OCI-LY7 (cell line): Measurements from ENCODE around the gene GRB7. TPM values are rescaled to one million over a fixed set of nuclear protein-coding genes. Genes with fewer than 3 reads are reported as not detected.

Source experiments
- BruUV-seq: library from RNA; stranded (reverse); fragments of 400-500 nt; replicated peaks from 2 replicates; lab custom pipeline; 2021; lab: Mats Ljungman, UMichigan
- CTCF ChIA-PET: fragments of 300-600 bp; sonication (Branson Sonifier 250); formaldehyde crosslinking; loops from one replicate; lab custom pipeline; 2022; ENCODE audit warnings: antibody characterized with exemption; ENCODE audit not compliant: unreplicated experiment; lab: Charles Lee
- POLR2A ChIA-PET: fragments of 300-600 bp; sonication (Branson Sonifier 250); formaldehyde crosslinking; loops from one replicate; lab custom pipeline; 2022; ENCODE audit warnings: antibody characterized with exemption; lab: Charles Lee
- DNase-seq: peaks from one replicate; pipeline ENCODE4 v3.0.0-alpha.2; 2015; ENCODE audit warnings: low spot score
- H2AFZ ChIP-seq: fragments of 200-600 bp; sonication (generic), shearing (Covaris generic); 2 replicates; pipeline ENCODE4 v1.6.1; 2014; ENCODE audit warnings: mild to moderate bottlenecking, antibody characterized with exemption, low read length, moderate library complexity
- H3K27ac ChIP-seq: fragments of 200-600 bp; sonication (generic); 2 replicates; pipeline ENCODE4 v1.5.1; 2014; ENCODE audit warnings: mixed run types, low read depth, mild to moderate bottlenecking, moderate library complexity, low read length, inconsistent platforms; ENCODE audit not compliant: poor library complexity, severe bottlenecking
- H3K36me3 ChIP-seq: fragments of 200-600 bp; sonication (generic); 2 replicates; pipeline ENCODE4 v1.6.1; 2014; ENCODE audit warnings: mild to moderate bottlenecking, antibody characterized with exemption, low read length, moderate library complexity, mixed read lengths; ENCODE audit not compliant: insufficient read depth
- H3K4me1 ChIP-seq: fragments of 200-600 bp; sonication (generic); 2 replicates; pipeline ENCODE4 v1.5.1; 2014; ENCODE audit warnings: mild to moderate bottlenecking, low read length; ENCODE audit not compliant: insufficient read depth, poor library complexity, severe bottlenecking
- H3K4me2 ChIP-seq: fragments of 200-600 bp; sonication (generic); 2 replicates; pipeline ENCODE4 v1.6.1; 2014; ENCODE audit warnings: mild to moderate bottlenecking, low read length
- H3K4me3 ChIP-seq: fragments of 200-600 bp; sonication (generic); 2 replicates; pipeline ENCODE4 v1.5.1; 2014; ENCODE audit warnings: mild to moderate bottlenecking, low read depth, low read length; ENCODE audit not compliant: poor library complexity, severe bottlenecking
- H3K79me2 ChIP-seq: fragments of 200-600 bp; sonication (generic); 2 replicates; pipeline ENCODE4 v1.6.1; 2016; ENCODE audit warnings: low read depth, mild to moderate bottlenecking, low read length, moderate library complexity, mixed read lengths; ENCODE audit not compliant: insufficient read depth
- H3K9me2 ChIP-seq: fragments of 200-600 bp; sonication (generic); 2 replicates; pipeline ENCODE4 v1.6.1; 2016; ENCODE audit warnings: mild to moderate bottlenecking, low read length, mixed read lengths; ENCODE audit not compliant: insufficient read depth
- H3K9me3 ChIP-seq: fragments of 200-600 bp; sonication (generic); 2 replicates; pipeline ENCODE4 v1.6.1; 2014; ENCODE audit warnings: mild to moderate bottlenecking, mixed run types, low read length, mixed read lengths
- H4K20me1 ChIP-seq: fragments of 200-600 bp; sonication (generic); 2 replicates; pipeline ENCODE4 v1.6.1; 2014; ENCODE audit warnings: mild to moderate bottlenecking, antibody characterized with exemption, low read length, moderate library complexity, mixed read lengths; ENCODE audit not compliant: insufficient read depth
- CTCF ChIP-seq: fragments of 200-600 bp; sonication (generic); conservative IDR thresholded peaks from 2 replicates; pipeline ENCODE4 v1.5.1; 2014; ENCODE audit warnings: mild to moderate bottlenecking, antibody characterized with exemption, low read length, moderate library complexity, mixed read lengths
- EZH2phosphoT487 ChIP-seq: fragments of 200-600 bp; sonication (generic); IDR thresholded peaks from 2 replicates; pipeline ENCODE4 v1.6.1; 2018; ENCODE audit warnings: low read depth, borderline replicate concordance, mild to moderate bottlenecking, mixed run types, antibody characterized with exemption, low read length, moderate library complexity, mixed read lengths
- intact Hi-C: fragments of 100-400 bp; cut with micrococcal nuclease; formaldehyde crosslinking; loops from one replicate; pipeline ENCODE4 v1.10.0; 2022; ENCODE audit not compliant: unreplicated experiment
- total RNA-seq, 2 experiments: library from RNA; depleted of rRNA in 1 of 2; stranded (reverse); fragments of >200 nt in 1 of 2; shearing (Covaris generic) in 1 of 2; gene quantifications; 2 replicates each; pipeline ENCODE4 v1.2.3, GENCODE V29; 2014 to 2022

Gene GRB7
- total RNA-seq, 2 experiments from 2014 or later: 0.25 TPM; not detected in 1

GRCh38 chr17:39750131-39751015 is 12.6 kb downstream of the GRB7 start:
- H3K9me3 ChIP-seq: no peaks in the 10 kb centered on the region
- TF ChIP-seq CTCF (no peak), EZH2phosphoT487 (no peak)
- POLR2A ChIA-PET: interaction anchor here (0.6 kb wide), 1 partner anchor 11 kb away, joined by 3 read pairs; no protein-coding TSS in a partner anchor
- H4K20me1 ChIP-seq: no peaks in the 10 kb centered on the region
- peaks cover 34% of the 10 kb centered on the region for H3K4me1 ChIP-seq
- CTCF ChIA-PET: no interaction called here
- no peak overlapping the region for H3K4me3 ChIP-seq
- no peaks in the 10 kb centered on the region for H3K36me3 ChIP-seq
- H3K4me2 ChIP-seq: no peak overlapping the region
- BruUV-seq: no TSS peak
- no peaks in the 10 kb centered on the region for H3K79me2 ChIP-seq
- no peak overlapping the region for H3K27ac ChIP-seq
- no peak overlapping the region for H2AFZ ChIP-seq
- no peak for DNase-seq
- intact Hi-C loops: loop anchor here (5.0 to 10.0 kb wide), 3 partner anchors 63 to 296 kb away; partner anchors contain the start of genes MED1 and PGAP3
- no peaks in the 10 kb centered on the region for H3K9me2 ChIP-seq

- Histone ChIP-seq H3K36me3 (no peaks in the 10 kb centered on the region), H4K20me1 (no peaks in the 10 kb centered on the region), H3K4me2 (no peak overlapping the region), H3K79me2 (no peaks in the 10 kb centered on the region), H3K9me3 (no peaks in the 10 kb centered on the region), H3K27ac (no peak overlapping the region), H3K9me2 (no peaks in the 10 kb centered on the region), H2AFZ (no peak overlapping the region), H3K4me1 (peaks cover 41% of the 10 kb centered on the region), H3K4me3 (no peak overlapping the region)
- DNase-seq: no peak
- ChIA-PET CTCF (interaction anchor here (0.6 kb wide), 1 partner anchor 33 kb away, joined by 3 read pairs; no protein-coding TSS in a partner anchor), POLR2A (no interaction called here)
- no peak for TF ChIP-seq CTCF
- TF ChIP-seq EZH2phosphoT487: no peak
- intact Hi-C loops: loop anchor here (5.0 to 10.0 kb wide), 3 partner anchors 64 to 296 kb away; partner anchors contain the start of genes MED1 and PGAP3
- BruUV-seq: no TSS peak
Observed at GRCh38 chr17:39751016-39751543, 13.3 kb downstream of the GRB7 start.
